RWPE2 (cell line): ENCODE data around the gene FOXO3.
A peak's percentile ranks its signal among the peaks of the same experiment; 100 is the strongest.

Experiments
- ATAC-seq: fragments of 200-7000 bp; cut with Tn5 transposase; 3 replicates; pipeline ENCODE4 v1.9.1; 2021; ENCODE audit warnings: low read depth
- DNase-seq: peaks from one replicate; pipeline ENCODE4 v3.0.0-alpha.2; 2020; ENCODE audit warnings: low spot score
- H3K27ac ChIP-seq: fragments of 450-650 bp; 2 replicates; pipeline ENCODE4 v1.5.1; 2017; ENCODE audit warnings: mild to moderate bottlenecking; ENCODE audit not compliant: poor library complexity, severe bottlenecking
- H3K27me3 ChIP-seq: fragments of 250-450 bp; sonication (Bioruptor Pico); 2 replicates; pipeline ENCODE4 v1.5.1; 2021; ENCODE audit warnings: mild to moderate bottlenecking, moderate library complexity; ENCODE audit not compliant: insufficient read depth, poor library complexity, severe bottlenecking
- H3K36me3 ChIP-seq: fragments of 250-450 bp; sonication (Bioruptor Pico); 2 replicates; pipeline ENCODE4 v1.5.1; 2020; ENCODE audit warnings: low read depth, mild to moderate bottlenecking, moderate library complexity
- H3K4me1 ChIP-seq: fragments of 250-450 bp; sonication (Bioruptor Pico); 2 replicates; pipeline ENCODE4 v1.5.1; 2021; ENCODE audit warnings: mild to moderate bottlenecking, moderate library complexity; ENCODE audit not compliant: insufficient read depth, poor library complexity, severe bottlenecking
- H3K4me3 ChIP-seq: fragments of 250-450 bp; sonication (Bioruptor Pico); 2 replicates; pipeline ENCODE4 v1.5.1; 2021; ENCODE audit warnings: mild to moderate bottlenecking, moderate library complexity; ENCODE audit not compliant: severe bottlenecking
- H3K9me3 ChIP-seq: fragments of 250-450 bp; sonication (Bioruptor Pico); 2 replicates; pipeline ENCODE4 v1.5.1; 2021; ENCODE audit warnings: mild to moderate bottlenecking, moderate library complexity; ENCODE audit not compliant: severe bottlenecking
- CTCF ChIP-seq: fragments of 450-650 bp; IDR thresholded peaks from one replicate; pipeline ENCODE4 v1.5.1; 2017; ENCODE audit warnings: mild to moderate bottlenecking, moderate library complexity; ENCODE audit not compliant: poor library complexity, severe bottlenecking

The FOXO3 gene

GRCh38 chr6:108596956-108597355 lies 36.2 kb downstream of the FOXO3 start:
- Histone ChIP-seq H3K36me3 (peaks cover 11% of the 10 kb centered on the region; the same call in 1 of the 2 replicates), H3K4me1 (peaks cover 62% of the 10 kb centered on the region), H3K27me3 (no peaks in the 10 kb centered on the region), H3K27ac (peak overlapping the region; percentile 7), H3K9me3 (no peaks in the 10 kb centered on the region), H3K4me3 (no peak overlapping the region)
- ATAC-seq (no peak), DNase-seq (no peak)
- TF ChIP-seq CTCF, result no peak

DNA sequence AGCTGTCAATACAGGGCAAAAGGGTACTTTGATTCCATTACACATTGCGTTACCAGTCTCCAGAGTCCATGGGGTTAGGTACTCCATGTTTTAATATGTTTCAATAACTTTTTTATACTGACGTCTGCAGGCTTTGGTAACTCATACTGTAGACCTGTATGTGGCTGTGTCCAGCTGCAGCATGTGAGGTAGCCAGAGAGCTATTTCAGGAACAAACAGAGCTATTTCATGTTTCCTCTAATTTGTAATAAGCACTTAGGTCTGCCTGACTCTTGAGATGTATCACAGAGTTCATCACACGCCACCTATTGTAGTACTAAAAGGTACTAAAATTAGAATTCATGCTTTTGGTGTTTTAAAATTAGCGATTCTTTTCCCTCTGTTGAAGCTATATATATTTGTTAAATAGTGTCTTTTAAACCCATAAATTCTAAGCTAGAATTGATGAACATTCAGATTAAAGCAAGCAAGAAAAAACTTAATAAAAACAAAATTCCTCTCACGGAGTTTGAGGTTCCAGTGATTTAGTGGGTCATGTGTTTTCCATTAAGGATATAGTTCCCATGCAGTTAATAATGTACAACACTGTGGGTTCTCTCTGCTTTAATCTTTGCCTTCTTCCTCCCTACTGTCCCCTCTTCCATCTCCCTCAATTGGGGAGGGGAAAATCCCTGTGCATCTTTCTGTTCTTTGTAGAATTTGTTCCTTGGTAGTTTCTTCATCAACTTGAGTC lies 37.0 kb downstream of the FOXO3 start:
- Histone ChIP-seq H3K4me1 (peaks cover 54% of the 10 kb centered on the region), H3K27ac (no peak overlapping the region), H3K36me3 (peaks cover 11% of the 10 kb centered on the region; the same call in 1 of the 2 replicates), H3K4me3 (no peak overlapping the region), H3K27me3 (no peaks in the 10 kb centered on the region), H3K9me3 (no peaks in the 10 kb centered on the region)
- DNase-seq (no peak), ATAC-seq (peak; percentile 11; the same call in 1 of the 3 replicates)
- no peak for TF ChIP-seq CTCF

- DNase-seq (no peak), ATAC-seq (peak; percentile 44; the same call in 1 of the 3 replicates)
- Histone ChIP-seq H3K4me3 (no peak overlapping the region), H3K9me3 (no peaks in the 10 kb centered on the region), H3K27me3 (no peaks in the 10 kb centered on the region), H3K36me3 (peaks cover 11% of the 10 kb centered on the region; the same call in 1 of the 2 replicates), H3K27ac (no peak overlapping the region), H3K4me1 (peaks cover 50% of the 10 kb centered on the region)
- no peak for TF ChIP-seq CTCF
Measured at GRCh38 chr6:108598305-108598863, 37.7 kb downstream of the FOXO3 start.

DNA sequence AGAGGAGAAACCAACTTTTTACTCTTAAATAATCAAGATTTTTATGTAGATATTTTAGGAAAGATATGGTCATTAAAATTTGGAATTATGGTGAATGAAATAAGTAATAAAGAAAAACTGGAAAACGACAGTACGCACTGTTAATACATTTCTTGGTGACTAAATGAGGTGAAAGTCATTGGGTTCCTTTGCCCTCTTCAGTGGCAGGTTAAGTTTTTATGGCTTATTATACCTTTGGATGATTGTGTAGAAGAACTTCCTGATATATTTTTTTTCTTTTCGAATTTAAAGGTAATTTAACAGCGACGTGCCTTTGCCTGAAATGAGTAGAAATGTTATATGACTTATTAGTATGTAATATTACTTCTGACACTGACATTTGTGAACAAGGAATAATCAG lies 43.4 kb downstream of the FOXO3 start:
- no peak for ATAC-seq
- Histone ChIP-seq H3K27ac (no peak overlapping the region), H3K36me3 (peaks cover 12% of the 10 kb centered on the region; the same call in 1 of the 2 replicates), H3K27me3 (no peaks in the 10 kb centered on the region), H3K4me3 (no peak overlapping the region), H3K4me1 (peaks cover 11% of the 10 kb centered on the region), H3K9me3 (no peaks in the 10 kb centered on the region)
- DNase-seq, result no peak
- TF ChIP-seq CTCF, result no peak

GRCh38 chr6:108606250-108606690 lies 45.6 kb downstream of the FOXO3 start:
- Histone ChIP-seq H3K36me3 (peaks cover 8% of the 10 kb centered on the region; the same call in 1 of the 2 replicates), H3K27ac (no peak overlapping the region), H3K4me1 (peaks cover 19% of the 10 kb centered on the region), H3K27me3 (no peaks in the 10 kb centered on the region), H3K9me3 (no peaks in the 10 kb centered on the region), H3K4me3 (no peak overlapping the region)
- ATAC-seq (no peak), DNase-seq (no peak)
- no peak for TF ChIP-seq CTCF
